CD4-positive, alpha-beta T cell treated with Interleukin-2 at 100 ng/mL for 4 hours (primary cell): ENCODE data around the gene SMPD4.
"Not testable (repeated sequence)": the region's sequence is repeated elsewhere in the genome, so short reads cannot be mapped to it uniquely, and the experiment has no call there.

ENCODE experiments used
- DNase-seq: peaks from one replicate; pipeline ENCODE4 v3.0.0-alpha.2; 2020; ENCODE audit warnings: low spot score

Gene SMPD4

GRCh38 chr2:130187268-130187667 is 5.9 kb upstream of the SMPD4 start:
- DNase-seq = no peak

- no peak for DNase-seq
These were observed 5.0 kb upstream of the SMPD4 start for GRCh38 chr2:130186391-130186790.

GRCh38 chr2:130185896-130186295 is 4.5 kb upstream of the SMPD4 start:
- DNase-seq = no peak

- DNase-seq = no peak
These were observed 4.0 kb upstream of the SMPD4 start for GRCh38 chr2:130185436-130185835.

- DNase-seq = no peak
These were observed 2.3 kb upstream of the SMPD4 start for GRCh38 chr2:130183512-130184373.

GRCh38 chr2:130182826-130183511 is 1.6 kb upstream of the SMPD4 start:
- DNase-seq = not testable (repeated sequence)

DNA sequence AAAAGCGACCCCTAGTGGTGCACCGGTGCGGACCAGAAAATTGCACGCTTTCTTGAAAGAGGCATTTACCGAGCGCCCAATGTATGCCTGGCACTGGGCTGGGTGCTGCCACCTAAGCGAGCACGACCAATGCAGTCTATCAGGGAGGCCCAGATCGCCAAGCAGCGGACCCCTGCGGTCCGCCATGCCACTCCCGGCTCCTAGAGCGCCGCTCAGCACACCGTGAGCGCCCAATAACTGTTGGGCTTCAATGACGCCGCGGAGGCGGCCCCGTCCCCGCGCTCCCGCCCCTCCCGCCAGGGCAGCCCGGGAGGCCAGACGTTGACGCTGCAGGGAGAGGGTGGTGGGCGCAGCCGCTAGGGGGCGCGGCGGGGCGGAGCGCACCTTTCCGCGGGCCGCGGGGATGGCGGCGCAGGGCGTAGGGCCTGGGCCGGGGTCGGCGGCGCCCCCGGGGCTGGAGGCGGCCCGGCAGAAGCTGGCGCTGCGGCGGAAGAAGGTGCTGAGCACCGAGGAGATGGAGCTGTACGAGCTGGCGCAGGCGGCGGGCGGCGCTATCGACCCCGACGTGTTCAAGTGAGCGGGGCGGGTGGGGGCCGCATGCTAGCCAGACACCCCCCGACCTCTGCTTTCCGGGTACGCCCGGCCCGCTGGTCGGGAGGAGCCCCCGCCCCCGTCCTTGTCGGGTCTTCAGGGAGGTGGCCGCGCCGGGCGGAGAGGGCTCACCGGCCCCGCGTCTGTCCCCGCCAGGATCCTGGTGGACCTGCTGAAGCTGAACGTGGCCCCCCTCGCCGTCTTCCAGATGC is 679 bp upstream of the SMPD4 start, which contains the start of gene MZT2B:
Gene MZT2B (plus strand): TSS at position 383 of the 803 bp plus-strand sequence. CDS start 21 bp downstream, at position 404.
- peak; percentile 91 for DNase-seq

DNA sequence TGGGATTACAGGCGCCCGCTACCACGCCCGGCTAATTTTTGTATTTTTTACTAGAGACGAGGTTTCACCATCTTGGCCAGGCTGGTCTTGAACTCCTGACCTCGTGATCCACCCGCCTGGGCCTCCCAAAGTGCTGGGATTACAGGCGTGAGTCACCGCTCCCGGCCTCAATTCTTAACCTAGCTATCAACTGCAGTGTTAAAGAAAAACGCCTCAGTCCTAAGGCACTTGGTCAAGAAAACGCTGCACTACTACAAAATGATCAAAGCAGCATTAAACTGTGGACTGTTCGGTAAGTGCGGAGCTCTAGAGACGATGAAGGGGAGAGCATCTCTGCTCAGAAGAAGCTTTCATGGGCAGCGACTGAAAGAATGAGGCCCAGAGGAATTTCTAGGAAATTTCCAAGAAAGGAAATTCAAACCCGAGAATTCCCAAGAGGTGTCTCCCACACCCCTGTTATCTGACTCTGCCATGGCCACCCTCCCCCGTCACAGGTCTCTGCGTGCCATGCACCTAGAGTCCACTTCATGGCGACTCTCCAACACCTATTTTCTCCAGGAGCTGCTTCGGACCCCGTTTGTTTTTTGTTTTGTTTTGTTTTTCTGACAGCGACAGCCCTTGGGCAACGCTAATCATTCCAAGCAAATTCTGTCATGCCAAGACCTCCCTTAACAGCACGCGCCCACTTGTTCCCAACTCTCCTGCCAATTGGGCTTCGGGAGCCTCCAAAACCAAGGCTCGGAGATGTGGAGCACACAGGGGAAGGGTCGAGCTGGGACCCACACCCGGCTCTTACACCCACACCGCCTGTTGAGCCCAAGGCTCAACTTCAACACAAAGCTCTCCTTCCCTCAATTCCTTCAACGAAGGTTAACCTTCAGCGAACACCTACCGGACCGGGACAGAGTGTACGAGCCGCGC is 738 bp downstream of the SMPD4 start:
- not testable (repeated sequence) for DNase-seq

DNA sequence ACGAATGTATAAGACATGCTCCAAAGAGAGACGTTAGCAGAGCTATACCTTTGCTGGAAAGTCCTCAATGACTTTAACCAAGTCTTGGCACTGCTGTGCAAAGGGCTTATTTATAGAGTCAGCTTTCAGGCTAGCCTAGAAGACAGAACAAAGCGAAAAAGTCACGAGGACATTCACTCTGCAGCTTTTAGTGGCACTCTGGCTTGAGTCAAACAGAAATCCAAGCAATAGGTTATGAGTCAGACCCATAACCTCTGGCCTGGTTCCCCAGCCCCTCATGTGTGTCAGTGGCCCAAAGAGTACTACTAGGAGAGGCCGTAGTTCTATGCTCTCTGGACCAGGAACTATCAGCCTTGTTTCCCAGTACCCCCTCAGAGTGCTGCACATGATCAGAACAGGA is 6.5 kb downstream of the SMPD4 start:
- DNase-seq = not testable (repeated sequence)

DNA sequence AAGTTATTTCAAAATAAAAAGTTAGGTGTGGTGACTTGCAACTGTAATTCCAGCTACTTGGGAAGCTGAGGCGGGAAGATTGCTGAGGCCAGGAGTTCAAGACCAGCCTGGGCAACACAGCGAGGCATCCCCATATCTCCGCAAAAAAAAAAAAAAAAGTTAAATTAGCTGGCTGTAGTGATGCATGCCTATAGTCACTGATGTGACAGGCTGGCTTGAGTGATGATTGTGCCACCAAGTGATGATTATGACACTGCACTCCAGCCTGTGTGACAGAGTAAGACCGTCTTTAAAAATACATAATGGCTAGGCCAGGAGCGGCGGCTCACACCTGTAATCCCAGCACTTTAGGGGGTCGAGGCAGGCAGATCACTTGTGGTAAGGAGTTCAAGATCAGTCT is 11.5 kb downstream of the SMPD4 start:
- no peak for DNase-seq

DNA sequence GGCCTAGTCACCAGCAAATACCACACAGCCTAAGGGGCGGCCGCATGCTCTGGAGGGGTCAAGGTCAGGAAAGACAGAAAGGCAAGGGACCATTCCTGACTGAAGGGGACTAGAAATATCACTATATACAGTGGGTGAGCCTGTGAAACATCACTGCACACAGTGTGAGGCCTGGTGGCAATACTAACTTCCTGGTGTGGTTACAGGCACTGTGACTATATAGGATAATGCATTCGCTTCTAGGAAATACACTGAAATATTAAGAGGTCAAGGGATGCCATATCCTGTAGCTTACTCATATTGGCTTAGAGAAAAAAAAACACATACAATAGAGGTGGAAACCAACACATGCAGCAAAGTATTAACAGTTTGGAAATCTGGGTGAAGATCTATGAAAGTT is 12.2 kb downstream of the SMPD4 start:
- not testable (repeated sequence) for DNase-seq

GRCh38 chr2:130166611-130167010 is 14.8 kb downstream of the SMPD4 start:
- not testable (repeated sequence) for DNase-seq

DNA sequence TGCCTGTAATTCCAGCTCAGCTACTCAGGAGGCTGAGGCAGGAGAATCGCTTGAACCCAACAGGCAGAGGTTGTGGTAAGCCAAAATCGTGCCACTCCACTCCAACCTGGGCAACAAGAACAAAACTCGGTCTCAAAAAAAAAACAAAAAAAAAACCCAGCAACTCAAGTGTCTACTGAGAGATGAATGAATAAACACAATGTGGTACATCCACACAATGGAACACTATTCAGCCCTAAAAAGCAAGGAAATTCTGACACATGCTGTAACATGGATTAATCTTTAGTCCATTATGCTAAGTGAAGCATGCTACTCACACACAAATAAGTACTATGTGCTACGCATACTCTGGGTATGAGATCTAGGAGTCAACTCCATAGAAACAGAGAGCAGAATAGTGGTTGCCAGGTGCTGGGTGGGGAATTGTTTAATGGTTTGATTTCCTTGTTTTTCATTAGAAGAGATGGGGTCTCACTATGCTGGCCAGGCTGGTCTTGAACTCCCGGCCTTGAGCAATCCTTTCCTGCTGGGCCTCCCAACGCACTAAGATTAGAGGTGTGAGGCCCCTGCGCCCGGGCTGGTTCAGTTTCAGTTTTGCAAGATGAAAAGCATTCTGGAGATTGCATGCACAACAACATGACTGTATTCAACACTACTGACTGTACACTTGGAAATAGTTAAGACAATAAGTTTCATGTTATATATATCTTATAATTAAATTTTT is 15.9 kb downstream of the SMPD4 start:
- DNase-seq = no peak

DNA sequence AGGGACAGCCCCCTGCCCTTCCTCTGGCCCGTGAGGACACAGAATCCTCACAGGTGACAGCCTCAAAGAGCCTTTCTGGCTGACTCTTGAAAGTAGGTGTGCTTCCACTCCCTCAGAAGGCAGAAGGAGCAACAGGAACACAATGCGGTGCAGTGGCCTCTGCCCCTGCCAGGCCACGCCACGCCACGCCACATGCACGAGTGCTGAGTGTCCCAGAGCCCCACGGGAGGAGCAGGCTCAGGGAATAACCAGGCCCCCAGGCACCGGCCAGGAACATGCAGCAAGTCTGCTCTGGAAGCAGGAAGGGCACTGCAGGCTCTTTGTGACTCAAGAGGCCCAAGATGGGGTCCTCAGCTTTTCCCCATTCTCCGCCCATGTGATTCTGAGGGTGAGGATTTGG is 18.4 kb downstream of the SMPD4 start:
- DNase-seq = no peak

- DNase-seq = not testable (repeated sequence)
These were observed 18.9 kb downstream of the SMPD4 start for GRCh38 chr2:130162486-130162885.

GRCh38 chr2:130160838-130161705 is 20.3 kb downstream of the SMPD4 start:
- not testable (repeated sequence) for DNase-seq

DNA sequence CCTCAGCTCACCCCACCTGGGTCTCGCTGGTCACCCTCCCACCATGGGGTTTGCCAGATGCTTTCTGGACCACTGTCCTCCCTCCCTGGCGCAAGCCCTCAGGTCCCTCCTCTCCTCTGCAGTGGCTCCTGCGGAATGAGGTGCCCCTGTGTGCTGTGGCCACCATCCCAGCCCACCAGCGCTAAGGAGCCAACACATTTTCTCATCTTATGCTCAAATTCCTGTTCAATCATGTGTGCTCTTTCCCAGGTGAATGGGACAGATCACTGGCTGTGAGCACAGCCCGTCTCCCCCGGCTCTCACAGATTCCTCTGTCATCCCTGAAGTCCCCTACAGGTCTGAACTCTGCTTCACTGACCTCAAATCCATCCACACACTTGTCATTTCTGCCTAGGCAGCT is 21.3 kb downstream of the SMPD4 start:
- no peak for DNase-seq

GRCh38 chr2:130159376-130159775 is 22.0 kb downstream of the SMPD4 start:
- DNase-seq = not testable (repeated sequence)

- no peak for DNase-seq
These were observed 22.8 kb downstream of the SMPD4 start for GRCh38 chr2:130158631-130159030.
